GM12878 (cell line): ENCODE measurements around the gene COL4A3. TPM values are rescaled to one million over a fixed set of nuclear protein-coding genes. Genes with fewer than 3 reads are reported as not detected.

Source experiments
- ATAC-seq: fragments of 200-7000 bp; cut with Tn5 transposase; 3 replicates; pipeline ENCODE4 v1.9.1; 2020; ENCODE audit warnings: mild to moderate bottlenecking, moderate library complexity
- BruUV-seq: library from RNA; stranded (reverse); fragments of 400-500 nt; replicated peaks from 2 replicates; lab custom pipeline; 2021; lab: Mats Ljungman, UMichigan
- CTCF ChIA-PET: fragments of 300-600 bp; sonication (Branson Sonifier 250); formaldehyde crosslinking; extraction: SDS; loops from one replicate; lab custom pipeline; 2021; ENCODE audit warnings: inconsistent platforms; lab: Yijun Ruan, JAX
- POLR2A ChIA-PET: fragments of 350-600 bp; formaldehyde crosslinking; extraction: SDS; loops from one replicate; lab custom pipeline; 2021; ENCODE audit warnings: inconsistent platforms; lab: Charles Lee
- RAD21 ChIA-PET: fragments of 300-600 bp; sonication (Branson Sonifier 250); formaldehyde crosslinking; loops from one replicate; lab custom pipeline; 2023; ENCODE audit warnings: antibody characterized with exemption; ENCODE audit not compliant: unreplicated experiment; lab: Charles Lee
- SMC1A ChIA-PET: fragments of 300-600 bp; sonication (Branson Sonifier 250); formaldehyde crosslinking; loops from one replicate; lab custom pipeline; 2023; ENCODE audit not compliant: unreplicated experiment, uncharacterized antibody; lab: Charles Lee
- DNase-seq: peaks from one replicate; pipeline ENCODE4 v3.0.0-alpha.2; 2011; ENCODE audit warnings: low read depth, low spot score
- FAIRE-seq: peaks from 3 replicates; lab custom pipeline; 2011; peaks lifted over from hg19 to GRCh38; lab: Jason Lieb, UNC
- H2AFZ ChIP-seq: 2 replicates; pipeline ENCODE4 v1.6.0; 2011; ENCODE audit warnings: low read depth, low read length, control low read depth; ENCODE audit not compliant: control insufficient read depth
- H3K27ac ChIP-seq: 2 replicates; pipeline ENCODE4 v1.5.1; 2011; ENCODE audit warnings: control low read depth; ENCODE audit not compliant: control insufficient read depth, insufficient read depth
- H3K27me3 ChIP-seq, 2 experiments: replicated peaks in 1 of 2; 2 replicates each; pipeline versions ENCODE4 v1.6.0 to v1.6.1; 2011; ENCODE audit warnings: low read length in 1 of 2; ENCODE audit not compliant: control insufficient read depth in 2 of 2, insufficient read depth in 2 of 2
- H3K36me3 ChIP-seq, 2 experiments: 2 replicates each; pipeline ENCODE4 v1.5.1; 2011; ENCODE audit warnings: low read length in 1 of 2; ENCODE audit not compliant: control insufficient read depth in 2 of 2, insufficient read depth in 2 of 2
- H3K4me1 ChIP-seq: 2 replicates; pipeline ENCODE4 v1.6.1; 2011; ENCODE audit warnings: mild to moderate bottlenecking, low read length, moderate library complexity, mixed read lengths; ENCODE audit not compliant: control insufficient read depth, insufficient read depth
- H3K4me2 ChIP-seq: 2 replicates; pipeline ENCODE4 v1.6.0; 2011; ENCODE audit warnings: control low read depth; ENCODE audit not compliant: control insufficient read depth, insufficient read depth
- H3K4me3 ChIP-seq: fragments of 200-600 bp; sonication (generic); 2 replicates; pipeline ENCODE4 v1.5.1; 2016
- H3K79me2 ChIP-seq: 2 replicates; pipeline ENCODE4 v1.6.0; 2011; ENCODE audit warnings: low read length; ENCODE audit not compliant: control insufficient read depth, insufficient read depth
- H3K9ac ChIP-seq: 2 replicates; pipeline ENCODE4 v1.8.0; 2011; ENCODE audit warnings: low read length, control low read depth, mixed read lengths; ENCODE audit not compliant: control insufficient read depth, insufficient read depth
- H3K9me3 ChIP-seq: replicated peaks from 3 replicates; pipeline ENCODE4 v1.5.1; 2011; ENCODE audit warnings: mild to moderate bottlenecking, low read length; ENCODE audit not compliant: control insufficient read depth, insufficient read depth
- H4K20me1 ChIP-seq: 2 replicates; pipeline ENCODE4 v1.6.0; 2011; ENCODE audit not compliant: control insufficient read depth, insufficient read depth
- BACH1 ChIP-seq: fragments of 450-650 bp; IDR thresholded peaks from 2 replicates; pipeline ENCODE4 v1.6.1; 2017; ENCODE audit warnings: mild to moderate bottlenecking, borderline replicate concordance
- BCL3 ChIP-seq: IDR thresholded peaks from 2 replicates; pipeline ENCODE4 v1.6.1; 2011; ENCODE audit warnings: borderline replicate concordance, low read depth, mild to moderate bottlenecking, moderate library complexity, low read length; ENCODE audit not compliant: insufficient read depth, poor library complexity, severe bottlenecking
- EGR1 ChIP-seq, 2 experiments: IDR thresholded peaks; 1 replicate in 1 of 2; 2 replicates in 1 of 2; pipeline ENCODE4 v1.6.1; 2011 to 2012; ENCODE audit warnings: low read depth in 2 of 2, low read length in 2 of 2, borderline replicate concordance in 1 of 2, mild to moderate bottlenecking in 1 of 2, moderate library complexity in 1 of 2
- EP300 ChIP-seq, 2 experiments: fragments of 150-350 bp in 1 of 2; IDR thresholded peaks; 2 replicates each; pipeline ENCODE4 v1.6.1; 2011 to 2012; ENCODE audit warnings: low read depth in 2 of 2, low read length in 2 of 2, borderline replicate concordance in 1 of 2, improper control_type of control experiment in 1 of 2, inconsistent platforms in 1 of 2; ENCODE audit not compliant: control insufficient read depth in 1 of 2
- ETV6 ChIP-seq, 2 experiments: fragments of 450-650 bp in 1 of 2; IDR thresholded peaks in 1 of 2; conservative IDR thresholded peaks in 1 of 2; 2 replicates each; pipeline ENCODE4 v1.6.1; 2014; ENCODE audit warnings: antibody characterized with exemption in 1 of 2, borderline replicate concordance in 1 of 2, low read depth in 1 of 2, mild to moderate bottlenecking in 1 of 2, moderate library complexity in 1 of 2
- EZH2 ChIP-seq: IDR thresholded peaks from 2 replicates; pipeline ENCODE4 v1.6.1; 2012; ENCODE audit warnings: low read depth, mild to moderate bottlenecking, control low read depth, inconsistent platforms, low read length, borderline replicate concordance; ENCODE audit not compliant: control insufficient read depth
- FOXM1 ChIP-seq: IDR thresholded peaks from 2 replicates; pipeline ENCODE4 v1.6.1; 2012; ENCODE audit warnings: low read depth, mild to moderate bottlenecking, inconsistent platforms, low read length, moderate library complexity
- IRF4 ChIP-seq: IDR thresholded peaks from 2 replicates; pipeline ENCODE4 v1.6.1; 2011; ENCODE audit warnings: low read depth, low read length
- MEF2A ChIP-seq: IDR thresholded peaks from 2 replicates; pipeline ENCODE4 v1.6.1; 2011; ENCODE audit warnings: low read depth, mild to moderate bottlenecking, low read length, moderate library complexity; ENCODE audit not compliant: insufficient read depth
- MLLT1 ChIP-seq: fragments of 450-650 bp; IDR thresholded peaks from 2 replicates; pipeline ENCODE4 v1.6.1; 2016; ENCODE audit warnings: mild to moderate bottlenecking
- NBN ChIP-seq: fragments of 450-650 bp; IDR thresholded peaks from 2 replicates; pipeline ENCODE4 v1.6.1; 2016
- PAX8 ChIP-seq: fragments of 450-650 bp; IDR thresholded peaks from 2 replicates; pipeline ENCODE4 v1.6.1; 2017; ENCODE audit warnings: mild to moderate bottlenecking, moderate library complexity
- PML ChIP-seq: IDR thresholded peaks from 2 replicates; pipeline ENCODE4 v1.6.1; 2012; ENCODE audit warnings: low read length, inconsistent platforms
- SIX5 ChIP-seq: IDR thresholded peaks from 2 replicates; pipeline ENCODE4 v1.6.1; 2011; ENCODE audit warnings: mild to moderate bottlenecking, low read depth, low read length, moderate library complexity; ENCODE audit not compliant: severe bottlenecking
- SMARCA5 ChIP-seq: fragments of 450-650 bp; IDR thresholded peaks from 2 replicates; pipeline ENCODE4 v1.6.1; 2017; ENCODE audit warnings: mild to moderate bottlenecking
- STAT1 ChIP-seq: fragments of 450-650 bp; conservative IDR thresholded peaks from 2 replicates; pipeline ENCODE4 v1.6.1; 2014; ENCODE audit warnings: antibody characterized with exemption, mild to moderate bottlenecking
- TAF1 ChIP-seq: IDR thresholded peaks from 2 replicates; pipeline ENCODE4 v1.6.1; 2011; ENCODE audit warnings: mild to moderate bottlenecking, low read depth, low read length, borderline replicate concordance
- TBL1XR1 ChIP-seq: IDR thresholded peaks from 2 replicates; pipeline ENCODE4 v1.6.1; 2012; ENCODE audit warnings: low read depth, low read length, improper control_type of control experiment
- TCF12 ChIP-seq: IDR thresholded peaks from 2 replicates; pipeline ENCODE4 v1.6.1; 2011; ENCODE audit warnings: low read depth, mild to moderate bottlenecking, low read length
- USF2 ChIP-seq: IDR thresholded peaks from 2 replicates; pipeline ENCODE4 v1.6.1; 2011; ENCODE audit warnings: low read depth, low read length, improper control_type of control experiment, borderline replicate concordance
- WGBS: methylation state at CpG from one replicate; pipeline ENCODE4 v1.1.6; 2016; ENCODE audit warnings: low lambda C conversion rate; ENCODE audit not compliant: insufficient replicate concordance, insufficient coverage; ENCODE audit errors: missing lambda C conversion rate; 5-methylcytosine and 5-hydroxymethylcytosine counted together
- in situ Hi-C: fragments of 300-500 bp; cut with MboI; formaldehyde crosslinking; loops from 9 replicates; pipeline ENCODE4 v1.14.3; 2018; ENCODE audit warnings: mixed read lengths
- intact Hi-C: fragments of 100-400 bp; cut with micrococcal nuclease; formaldehyde crosslinking; loops from one replicate; pipeline ENCODE4 v1.14.2; 2022; ENCODE audit not compliant: unreplicated experiment
- polyA plus RNA-seq, 11 experiments: library from polyadenylated mRNA; depleted of rRNA in 4 of 11; unstranded in 6 of 11; stranded (reverse) in 5 of 11; fragments of >200 nt; fragmentation: Nextera tagmentation in 4 of 11; fragmentation: Illumina TruSeq in 1 of 11; extraction: Ambion mirVana in 4 of 11; extraction: Trizol in 1 of 11; gene quantifications; 1 replicate in 1 of 11; 2 replicates in 10 of 11; pipeline versions ENCODE4 v1.2.1 to v1.2.3, GENCODE V29; 2011 to 2016; ENCODE audit warnings: inconsistent platforms in 2 of 11, missing spikeins in 2 of 11, low read depth in 1 of 11
- total RNA-seq, 4 experiments: library from RNA; depleted of rRNA in 3 of 4; stranded (reverse); fragments of >200 nt in 3 of 4; fragmentation: Illumina TruSeq in 1 of 4; extraction: Trizol in 1 of 4; gene quantifications; 2 replicates each; pipeline versions ENCODE4 v1.2.1 to v1.2.3, GENCODE V29; 2013 to 2021

Gene COL4A3
- total and polyA plus RNA-seq, 10 of the 15 experiments (the other 5 are each of a cell fraction or from before 2014, with no cell fraction given): 0.34 to 10.5 (median 3.8) TPM

- no peak for TF ChIP-seq EP300 (IDR thresholded peaks at IDR 0.05; ENCODE audit: borderline replicate concordance in 1 of 2, control insufficient read depth in 1 of 2, low read depth in 2 of 2, low read length in 2 of 2)
- TF ChIP-seq MLLT1: no peak
- TF ChIP-seq NBN: no peak
- TF ChIP-seq EGR1 (IDR thresholded peaks at IDR 0.05; ENCODE audit: borderline replicate concordance in 1 of 2, low read depth in 2 of 2, low read length in 2 of 2): no peak
- TF ChIP-seq ETV6 (conservative IDR thresholded peaks at IDR 0.05 in 1 of 2, IDR thresholded peaks at IDR 0.05 in 1 of 2; ENCODE audit: borderline replicate concordance in 1 of 2, low read depth in 1 of 2): no peak
- no peak for TF ChIP-seq PML
- TF ChIP-seq SMARCA5: no peak
Observed at GRCh38 chr2:227219312-227220105, 55.1 kb downstream of the COL4A3 start (continued).

- H3K4me2 ChIP-seq: no peak overlapping the region
- RAD21 ChIA-PET: no interaction called here
- FAIRE-seq: no peak
- TF ChIP-seq BCL3 (no peak), USF2 (no peak), PAX8 (no peak), BACH1 (no peak), STAT1 (no peak), IRF4 (no peak), TAF1 (no peak), EZH2 (no peak), MEF2A (no peak), TBL1XR1 (no peak), TCF12 (no peak), FOXM1 (no peak), SIX5 (no peak)
Observed at GRCh38 chr2:227221120-227221519, 56.7 kb downstream of the COL4A3 start.

More at GRCh38 chr2:227221120-227221519, 56.7 kb downstream of the COL4A3 start:
- Histone ChIP-seq H4K20me1 (no peaks in the 10 kb centered on the region), H3K79me2 (no peaks in the 10 kb centered on the region), H2AFZ (no peak overlapping the region), H3K4me1 (no peaks in the 10 kb centered on the region), H3K36me3 (no peaks in the 10 kb centered on the region), H3K9ac (no peak overlapping the region), H3K27me3 (no peaks in the 10 kb centered on the region), H3K27ac (no peak overlapping the region), H3K9me3 (no peaks in the 10 kb centered on the region), H3K4me3 (no peak overlapping the region)
- ChIA-PET CTCF (interaction anchor here (4.4 kb wide), 1 partner anchor 17 kb away, joined by 15 read pairs; no protein-coding TSS in a partner anchor), SMC1A (no interaction called here), POLR2A (no interaction called here)
- ATAC-seq: no peak
- 55% methylated on average over 1 of the region's 1 CpG for WGBS
- BruUV-seq: no TSS peak
- intact Hi-C loops: no loop called here
- DNase-seq: no peak
- in situ Hi-C loops: no loop called here
